GM23338 (cell line): ENCODE data around the gene STARD4.

Experiments
- CREB1 ChIP-seq: fragments of 250-450 bp; sonication (Bioruptor Pico); IDR thresholded peaks from 2 replicates; pipeline ENCODE4 v1.5.0; 2020; ENCODE audit warnings: low read depth, mild to moderate bottlenecking, moderate library complexity
- EZH2 ChIP-seq: fragments of 200-600 bp; sonication (generic); IDR thresholded peaks from one replicate; pipeline ENCODE4 v1.8.0; 2017; ENCODE audit warnings: antibody characterized with exemption, mild to moderate bottlenecking, low read depth; ENCODE audit not compliant: unreplicated experiment
- EZH2phosphoT487 ChIP-seq: fragments of 200-600 bp; sonication (generic); IDR thresholded peaks from one replicate; pipeline ENCODE4 v1.8.1; 2018; ENCODE audit warnings: antibody characterized with exemption; ENCODE audit not compliant: unreplicated experiment
- POLR2AphosphoS5 ChIP-seq: IDR thresholded peaks from 2 replicates; pipeline ENCODE4 v1.6.1; 2016; ENCODE audit warnings: antibody characterized with exemption, low read depth
- ZNF114 ChIP-seq: fragments of 250-450 bp; sonication (Bioruptor Pico); IDR thresholded peaks from 2 replicates; pipeline ENCODE4 v1.5.0; 2020; ENCODE audit warnings: mild to moderate bottlenecking, moderate library complexity
- TF ChIP-seq, protein P1 (sequence below), 2 experiments: fragments of 200-600 bp in 1 of 2; sonication (generic) in 1 of 2; conservative IDR thresholded peaks; 2 replicates each; pipeline versions ENCODE4 v1.5.1 to v1.6.1; 2016 to 2017; ENCODE audit warnings: antibody characterized with exemption in 2 of 2, low read depth in 2 of 2, mild to moderate bottlenecking in 2 of 2, moderate library complexity in 1 of 2
- TF ChIP-seq, protein P2 (sequence below): IDR thresholded peaks from one replicate; pipeline ENCODE4 v1.6.1; 2018; ENCODE audit warnings: antibody characterized with exemption; ENCODE audit not compliant: unreplicated experiment
- TF ChIP-seq, protein P3 (sequence below): fragments of 250-450 bp; sonication (Bioruptor Pico); IDR thresholded peaks from 2 replicates; pipeline ENCODE4 v1.5.0; 2020; ENCODE audit warnings: mild to moderate bottlenecking, moderate library complexity
- TF ChIP-seq, protein P4 (sequence below): IDR thresholded peaks from 2 replicates; pipeline ENCODE4 v1.6.1; 2016; ENCODE audit warnings: antibody characterized with exemption

DNA sequence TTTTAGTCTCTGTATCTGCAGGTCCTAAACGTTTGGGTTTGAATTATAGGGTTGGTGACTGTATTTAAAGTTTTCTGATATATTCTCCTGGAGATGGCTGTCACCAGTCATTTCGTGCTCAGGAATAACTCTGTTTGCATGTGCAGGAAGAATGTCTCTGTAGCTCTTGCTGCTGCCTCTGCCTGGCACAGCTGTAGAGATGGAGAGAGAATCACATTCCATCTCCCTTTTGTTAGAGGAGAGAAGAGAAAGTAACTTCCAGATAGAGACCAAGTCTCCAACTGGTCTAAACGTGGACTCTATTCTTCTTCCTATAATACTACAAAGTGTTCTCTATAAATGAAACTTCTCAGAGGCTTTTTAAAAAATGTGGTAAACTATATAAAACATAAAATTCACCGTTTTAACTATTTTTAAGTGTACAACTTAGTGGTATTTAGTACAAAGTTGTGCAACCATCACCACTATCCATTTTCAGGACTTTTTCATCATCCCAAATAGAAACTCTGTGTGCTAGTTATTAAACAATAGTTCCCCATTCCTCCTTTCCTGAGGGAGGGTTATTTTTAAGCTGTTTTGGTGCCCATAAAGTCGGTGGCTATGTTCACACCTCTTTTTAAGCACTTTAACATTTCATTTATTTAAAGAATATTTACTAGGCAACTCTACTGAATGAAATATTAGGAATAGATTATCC, 20.7 kb upstream of the STARD4 start:
- TF ChIP-seq EZH2 (no peak), EZH2phosphoT487 (no peak), ZNF114 (CRISPR knock-in tag) (no peak), CREB1 (CRISPR knock-in tag) (no peak), POLR2AphosphoS5 (no peak)
- TF ChIP-seq, protein P1, sequence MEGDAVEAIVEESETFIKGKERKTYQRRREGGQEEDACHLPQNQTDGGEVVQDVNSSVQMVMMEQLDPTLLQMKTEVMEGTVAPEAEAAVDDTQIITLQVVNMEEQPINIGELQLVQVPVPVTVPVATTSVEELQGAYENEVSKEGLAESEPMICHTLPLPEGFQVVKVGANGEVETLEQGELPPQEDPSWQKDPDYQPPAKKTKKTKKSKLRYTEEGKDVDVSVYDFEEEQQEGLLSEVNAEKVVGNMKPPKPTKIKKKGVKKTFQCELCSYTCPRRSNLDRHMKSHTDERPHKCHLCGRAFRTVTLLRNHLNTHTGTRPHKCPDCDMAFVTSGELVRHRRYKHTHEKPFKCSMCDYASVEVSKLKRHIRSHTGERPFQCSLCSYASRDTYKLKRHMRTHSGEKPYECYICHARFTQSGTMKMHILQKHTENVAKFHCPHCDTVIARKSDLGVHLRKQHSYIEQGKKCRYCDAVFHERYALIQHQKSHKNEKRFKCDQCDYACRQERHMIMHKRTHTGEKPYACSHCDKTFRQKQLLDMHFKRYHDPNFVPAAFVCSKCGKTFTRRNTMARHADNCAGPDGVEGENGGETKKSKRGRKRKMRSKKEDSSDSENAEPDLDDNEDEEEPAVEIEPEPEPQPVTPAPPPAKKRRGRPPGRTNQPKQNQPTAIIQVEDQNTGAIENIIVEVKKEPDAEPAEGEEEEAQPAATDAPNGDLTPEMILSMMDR (conservative IDR thresholded peaks at IDR 0.05; ENCODE audit: low read depth in 2 of 2), result no peak
- TF ChIP-seq, protein P2, sequence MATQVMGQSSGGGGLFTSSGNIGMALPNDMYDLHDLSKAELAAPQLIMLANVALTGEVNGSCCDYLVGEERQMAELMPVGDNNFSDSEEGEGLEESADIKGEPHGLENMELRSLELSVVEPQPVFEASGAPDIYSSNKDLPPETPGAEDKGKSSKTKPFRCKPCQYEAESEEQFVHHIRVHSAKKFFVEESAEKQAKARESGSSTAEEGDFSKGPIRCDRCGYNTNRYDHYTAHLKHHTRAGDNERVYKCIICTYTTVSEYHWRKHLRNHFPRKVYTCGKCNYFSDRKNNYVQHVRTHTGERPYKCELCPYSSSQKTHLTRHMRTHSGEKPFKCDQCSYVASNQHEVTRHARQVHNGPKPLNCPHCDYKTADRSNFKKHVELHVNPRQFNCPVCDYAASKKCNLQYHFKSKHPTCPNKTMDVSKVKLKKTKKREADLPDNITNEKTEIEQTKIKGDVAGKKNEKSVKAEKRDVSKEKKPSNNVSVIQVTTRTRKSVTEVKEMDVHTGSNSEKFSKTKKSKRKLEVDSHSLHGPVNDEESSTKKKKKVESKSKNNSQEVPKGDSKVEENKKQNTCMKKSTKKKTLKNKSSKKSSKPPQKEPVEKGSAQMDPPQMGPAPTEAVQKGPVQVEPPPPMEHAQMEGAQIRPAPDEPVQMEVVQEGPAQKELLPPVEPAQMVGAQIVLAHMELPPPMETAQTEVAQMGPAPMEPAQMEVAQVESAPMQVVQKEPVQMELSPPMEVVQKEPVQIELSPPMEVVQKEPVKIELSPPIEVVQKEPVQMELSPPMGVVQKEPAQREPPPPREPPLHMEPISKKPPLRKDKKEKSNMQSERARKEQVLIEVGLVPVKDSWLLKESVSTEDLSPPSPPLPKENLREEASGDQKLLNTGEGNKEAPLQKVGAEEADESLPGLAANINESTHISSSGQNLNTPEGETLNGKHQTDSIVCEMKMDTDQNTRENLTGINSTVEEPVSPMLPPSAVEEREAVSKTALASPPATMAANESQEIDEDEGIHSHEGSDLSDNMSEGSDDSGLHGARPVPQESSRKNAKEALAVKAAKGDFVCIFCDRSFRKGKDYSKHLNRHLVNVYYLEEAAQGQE, result no peak
- TF ChIP-seq, protein P3, sequence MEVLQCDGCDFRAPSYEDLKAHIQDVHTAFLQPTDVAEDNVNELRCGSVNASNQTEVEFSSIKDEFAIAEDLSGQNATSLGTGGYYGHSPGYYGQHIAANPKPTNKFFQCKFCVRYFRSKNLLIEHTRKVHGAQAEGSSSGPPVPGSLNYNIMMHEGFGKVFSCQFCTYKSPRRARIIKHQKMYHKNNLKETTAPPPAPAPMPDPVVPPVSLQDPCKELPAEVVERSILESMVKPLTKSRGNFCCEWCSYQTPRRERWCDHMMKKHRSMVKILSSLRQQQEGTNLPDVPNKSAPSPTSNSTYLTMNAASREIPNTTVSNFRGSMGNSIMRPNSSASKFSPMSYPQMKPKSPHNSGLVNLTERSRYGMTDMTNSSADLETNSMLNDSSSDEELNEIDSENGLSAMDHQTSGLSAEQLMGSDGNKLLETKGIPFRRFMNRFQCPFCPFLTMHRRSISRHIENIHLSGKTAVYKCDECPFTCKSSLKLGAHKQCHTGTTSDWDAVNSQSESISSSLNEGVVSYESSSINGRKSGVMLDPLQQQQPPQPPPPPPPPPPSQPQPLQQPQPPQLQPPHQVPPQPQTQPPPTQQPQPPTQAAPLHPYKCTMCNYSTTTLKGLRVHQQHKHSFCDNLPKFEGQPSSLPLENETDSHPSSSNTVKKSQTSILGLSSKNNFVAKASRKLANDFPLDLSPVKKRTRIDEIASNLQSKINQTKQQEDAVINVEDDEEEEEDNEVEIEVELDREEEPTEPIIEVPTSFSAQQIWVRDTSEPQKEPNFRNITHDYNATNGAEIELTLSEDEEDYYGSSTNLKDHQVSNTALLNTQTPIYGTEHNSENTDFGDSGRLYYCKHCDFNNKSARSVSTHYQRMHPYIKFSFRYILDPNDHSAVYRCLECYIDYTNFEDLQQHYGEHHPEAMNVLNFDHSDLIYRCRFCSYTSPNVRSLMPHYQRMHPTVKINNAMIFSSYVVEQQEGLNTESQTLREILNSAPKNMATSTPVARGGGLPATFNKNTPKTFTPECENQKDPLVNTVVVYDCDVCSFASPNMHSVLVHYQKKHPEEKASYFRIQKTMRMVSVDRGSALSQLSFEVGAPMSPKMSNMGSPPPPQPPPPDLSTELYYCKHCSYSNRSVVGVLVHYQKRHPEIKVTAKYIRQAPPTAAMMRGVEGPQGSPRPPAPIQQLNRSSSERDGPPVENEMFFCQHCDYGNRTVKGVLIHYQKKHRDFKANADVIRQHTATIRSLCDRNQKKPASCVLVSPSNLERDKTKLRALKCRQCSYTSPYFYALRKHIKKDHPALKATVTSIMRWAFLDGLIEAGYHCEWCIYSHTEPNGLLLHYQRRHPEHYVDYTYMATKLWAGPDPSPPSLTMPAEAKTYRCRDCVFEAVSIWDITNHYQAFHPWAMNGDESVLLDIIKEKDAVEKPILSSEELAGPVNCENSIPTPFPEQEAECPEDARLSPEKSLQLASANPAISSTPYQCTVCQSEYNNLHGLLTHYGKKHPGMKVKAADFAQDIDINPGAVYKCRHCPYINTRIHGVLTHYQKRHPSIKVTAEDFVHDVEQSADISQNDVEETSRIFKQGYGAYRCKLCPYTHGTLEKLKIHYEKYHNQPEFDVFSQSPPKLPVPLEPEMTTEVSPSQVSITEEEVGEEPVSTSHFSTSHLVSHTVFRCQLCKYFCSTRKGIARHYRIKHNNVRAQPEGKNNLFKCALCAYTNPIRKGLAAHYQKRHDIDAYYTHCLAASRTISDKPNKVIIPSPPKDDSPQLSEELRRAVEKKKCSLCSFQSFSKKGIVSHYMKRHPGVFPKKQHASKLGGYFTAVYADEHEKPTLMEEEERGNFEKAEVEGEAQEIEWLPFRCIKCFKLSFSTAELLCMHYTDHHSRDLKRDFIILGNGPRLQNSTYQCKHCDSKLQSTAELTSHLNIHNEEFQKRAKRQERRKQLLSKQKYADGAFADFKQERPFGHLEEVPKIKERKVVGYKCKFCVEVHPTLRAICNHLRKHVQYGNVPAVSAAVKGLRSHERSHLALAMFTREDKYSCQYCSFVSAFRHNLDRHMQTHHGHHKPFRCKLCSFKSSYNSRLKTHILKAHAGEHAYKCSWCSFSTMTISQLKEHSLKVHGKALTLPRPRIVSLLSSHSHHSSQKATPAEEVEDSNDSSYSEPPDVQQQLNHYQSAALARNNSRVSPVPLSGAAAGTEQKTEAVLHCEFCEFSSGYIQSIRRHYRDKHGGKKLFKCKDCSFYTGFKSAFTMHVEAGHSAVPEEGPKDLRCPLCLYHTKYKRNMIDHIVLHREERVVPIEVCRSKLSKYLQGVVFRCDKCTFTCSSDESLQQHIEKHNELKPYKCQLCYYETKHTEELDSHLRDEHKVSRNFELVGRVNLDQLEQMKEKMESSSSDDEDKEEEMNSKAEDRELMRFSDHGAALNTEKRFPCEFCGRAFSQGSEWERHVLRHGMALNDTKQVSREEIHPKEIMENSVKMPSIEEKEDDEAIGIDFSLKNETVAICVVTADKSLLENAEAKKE (CRISPR knock-in tag), result no peak
- TF ChIP-seq, protein P4, sequence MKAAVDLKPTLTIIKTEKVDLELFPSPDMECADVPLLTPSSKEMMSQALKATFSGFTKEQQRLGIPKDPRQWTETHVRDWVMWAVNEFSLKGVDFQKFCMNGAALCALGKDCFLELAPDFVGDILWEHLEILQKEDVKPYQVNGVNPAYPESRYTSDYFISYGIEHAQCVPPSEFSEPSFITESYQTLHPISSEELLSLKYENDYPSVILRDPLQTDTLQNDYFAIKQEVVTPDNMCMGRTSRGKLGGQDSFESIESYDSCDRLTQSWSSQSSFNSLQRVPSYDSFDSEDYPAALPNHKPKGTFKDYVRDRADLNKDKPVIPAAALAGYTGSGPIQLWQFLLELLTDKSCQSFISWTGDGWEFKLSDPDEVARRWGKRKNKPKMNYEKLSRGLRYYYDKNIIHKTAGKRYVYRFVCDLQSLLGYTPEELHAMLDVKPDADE, result no peak
